MM.1S (cell line): ENCODE results near the gene ECSCR.

Source experiments
- DNase-seq: peaks from one replicate; pipeline ENCODE4 v3.0.0-alpha.2; 2015
- H2AFZ ChIP-seq: fragments of 300-600 bp; sonication (generic); 2 replicates; pipeline ENCODE4 v1.6.0; 2016; ENCODE audit warnings: antibody characterized with exemption, low read length
- H3F3A ChIP-seq: fragments of 300-600 bp; sonication (generic); 2 replicates; pipeline ENCODE4 v1.6.1; 2016; ENCODE audit warnings: mild to moderate bottlenecking, antibody characterized with exemption, low read length, moderate library complexity, mixed read lengths; ENCODE audit not compliant: insufficient read depth
- H3K27ac ChIP-seq: fragments of 300-600 bp; sonication (generic); 2 replicates; pipeline ENCODE4 v1.5.1; 2016; ENCODE audit warnings: mild to moderate bottlenecking, low read length
- H3K27me3 ChIP-seq: fragments of 300-600 bp; sonication (generic); replicated peaks from 2 replicates; pipeline ENCODE4 v1.6.0; 2016; ENCODE audit warnings: low read length; ENCODE audit not compliant: insufficient read depth
- H3K36me3 ChIP-seq: fragments of 300-600 bp; sonication (generic); replicated peaks from 2 replicates; pipeline ENCODE4 v1.6.1; 2016; ENCODE audit warnings: mild to moderate bottlenecking, low read length, mixed read lengths; ENCODE audit not compliant: insufficient read depth
- H3K4me1 ChIP-seq: fragments of 300-600 bp; sonication (generic); 2 replicates; pipeline ENCODE4 v1.6.1; 2016; ENCODE audit warnings: low read length, mixed read lengths
- H3K4me2 ChIP-seq: fragments of 300-600 bp; sonication (generic); 2 replicates; pipeline ENCODE4 v1.6.0; 2016; ENCODE audit warnings: low read depth, low read length
- H3K4me3 ChIP-seq: fragments of 300-600 bp; sonication (generic); 2 replicates; pipeline ENCODE4 v1.5.1; 2016; ENCODE audit warnings: low read length, mixed read lengths
- H3K79me2 ChIP-seq: fragments of 300-600 bp; sonication (generic); 2 replicates; pipeline ENCODE4 v1.6.1; 2016; ENCODE audit warnings: mixed run types, low read length, mixed read lengths
- H3K9ac ChIP-seq: fragments of 300-600 bp; sonication (generic); 2 replicates; pipeline ENCODE4 v1.6.1; 2016; ENCODE audit warnings: low read length, mixed read lengths
- H3K9me2 ChIP-seq: fragments of 300-600 bp; sonication (generic); replicated peaks from 2 replicates; pipeline ENCODE4 v1.6.1; 2016; ENCODE audit warnings: mild to moderate bottlenecking, low read length, mixed read lengths; ENCODE audit not compliant: insufficient read depth
- H3K9me3 ChIP-seq: fragments of 300-600 bp; sonication (generic); replicated peaks from 2 replicates; pipeline ENCODE4 v1.6.1; 2016; ENCODE audit warnings: mild to moderate bottlenecking, low read length, mixed read lengths; ENCODE audit not compliant: insufficient read depth
- H4K20me1 ChIP-seq: fragments of 300-600 bp; sonication (generic); 2 replicates; pipeline ENCODE4 v1.6.1; 2016; ENCODE audit warnings: mild to moderate bottlenecking, low read length, moderate library complexity, mixed read lengths; ENCODE audit not compliant: insufficient read depth
- CTCF ChIP-seq: fragments of 300-600 bp; sonication (generic); IDR thresholded peaks from 2 replicates; pipeline ENCODE4 v1.5.1; 2016; ENCODE audit warnings: antibody characterized with exemption, low read length, mixed read lengths
- EZH2 ChIP-seq: fragments of 300-600 bp; sonication (generic); optimal IDR thresholded peaks from 2 replicates; pipeline ENCODE3; 2017; ENCODE audit warnings: low read depth, mild to moderate bottlenecking, antibody characterized with exemption, low read length, mixed read lengths
- EZH2phosphoT487 ChIP-seq: fragments of 300-600 bp; sonication (generic); IDR thresholded peaks from 2 replicates; pipeline ENCODE4 v1.6.1; 2018; ENCODE audit warnings: antibody characterized with exemption, low read length

ECSCR gene

GRCh38 chr5:139501381-139501780 lies 38.8 kb upstream of the ECSCR start:
- Histone ChIP-seq H3F3A (no peaks in the 10 kb centered on the region), H3K9me2 (no peaks in the 10 kb centered on the region), H2AFZ (no peak overlapping the region), H3K79me2 (no peaks in the 10 kb centered on the region), H3K4me2 (no peak overlapping the region), H3K4me3 (no peak overlapping the region), H4K20me1 (no peaks in the 10 kb centered on the region), H3K27me3 (no peaks in the 10 kb centered on the region), H3K9me3 (no peaks in the 10 kb centered on the region), H3K9ac (no peak overlapping the region), H3K4me1 (no peaks in the 10 kb centered on the region), H3K36me3 (no peaks in the 10 kb centered on the region), H3K27ac (no peak overlapping the region)
- TF ChIP-seq EZH2 (no peak), EZH2phosphoT487 (no peak), CTCF (no peak)
- no peak for DNase-seq

- no peak for TF ChIP-seq EZH2phosphoT487
- Histone ChIP-seq H3K4me2 (no peak overlapping the region), H3K36me3 (no peaks in the 10 kb centered on the region), H3K9ac (no peak overlapping the region), H3K9me2 (no peaks in the 10 kb centered on the region), H4K20me1 (no peaks in the 10 kb centered on the region), H3K27me3 (no peaks in the 10 kb centered on the region), H3F3A (no peaks in the 10 kb centered on the region), H3K4me3 (no peak overlapping the region), H2AFZ (no peak overlapping the region), H3K9me3 (no peaks in the 10 kb centered on the region), H3K27ac (no peak overlapping the region), H3K79me2 (no peaks in the 10 kb centered on the region), H3K4me1 (no peaks in the 10 kb centered on the region)
- DNase-seq = no peak
These were observed 33.3 kb upstream of the ECSCR start for GRCh38 chr5:139495638-139496435.

GRCh38 chr5:139494832-139495231 lies 32.3 kb upstream of the ECSCR start:
- Histone ChIP-seq H3K4me1 (no peaks in the 10 kb centered on the region), H3K79me2 (no peaks in the 10 kb centered on the region), H3K9me3 (no peaks in the 10 kb centered on the region), H3K4me3 (no peak overlapping the region), H3K4me2 (no peak overlapping the region), H3F3A (no peaks in the 10 kb centered on the region), H3K9ac (no peak overlapping the region), H3K36me3 (no peaks in the 10 kb centered on the region), H3K9me2 (no peaks in the 10 kb centered on the region), H4K20me1 (no peaks in the 10 kb centered on the region), H2AFZ (no peak overlapping the region), H3K27me3 (no peaks in the 10 kb centered on the region), H3K27ac (no peak overlapping the region)
- no peak for DNase-seq
- TF ChIP-seq EZH2 = no peak
- no peak for TF ChIP-seq EZH2phosphoT487
- TF ChIP-seq CTCF = no peak

- H3K27me3 ChIP-seq = no peaks in the 10 kb centered on the region
- no peaks in the 10 kb centered on the region for H3F3A ChIP-seq
- H3K9me3 ChIP-seq = no peaks in the 10 kb centered on the region
- no peak overlapping the region for H3K4me3 ChIP-seq
- no peaks in the 10 kb centered on the region for H3K9me2 ChIP-seq
- no peaks in the 10 kb centered on the region for H3K36me3 ChIP-seq
- TF ChIP-seq EZH2phosphoT487 = no peak
- no peak for TF ChIP-seq EZH2
- no peak for TF ChIP-seq CTCF
- no peak overlapping the region for H3K4me2 ChIP-seq
- H2AFZ ChIP-seq = no peak overlapping the region
- no peaks in the 10 kb centered on the region for H3K4me1 ChIP-seq
- H3K9ac ChIP-seq = no peak overlapping the region
- no peaks in the 10 kb centered on the region for H4K20me1 ChIP-seq
- H3K79me2 ChIP-seq = no peaks in the 10 kb centered on the region
- no peak for DNase-seq
- H3K27ac ChIP-seq = no peak overlapping the region
These were observed 31.7 kb upstream of the ECSCR start for GRCh38 chr5:139494256-139494655.
